ENCODE measurements around the gene MRPS5.

MRPS5 gene

GRCh38 chr2:95091885-95092555, 29.6 kb downstream of the MRPS5 start:
- no peak for DNase-seq

DNA sequence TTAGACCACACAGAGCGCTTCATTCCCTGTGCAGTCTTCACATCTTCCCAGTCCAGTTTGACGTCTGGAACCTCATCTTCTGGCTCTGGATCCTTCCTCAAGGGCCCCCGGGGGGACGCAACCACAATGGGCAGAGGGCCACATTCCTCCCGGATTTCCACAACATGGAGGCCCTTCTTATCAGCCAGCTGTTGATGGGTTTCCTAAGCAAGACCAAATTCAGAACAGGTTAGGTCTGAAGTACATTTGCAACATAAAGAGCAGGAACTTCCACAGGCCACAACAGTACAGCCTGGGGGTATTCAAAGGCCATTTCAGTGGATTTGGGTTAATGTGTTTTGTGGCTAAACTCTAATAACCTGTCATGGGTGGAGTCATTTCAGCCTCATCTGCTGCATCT, 34.2 kb downstream of the MRPS5 start:
- no peak for DNase-seq

DNA sequence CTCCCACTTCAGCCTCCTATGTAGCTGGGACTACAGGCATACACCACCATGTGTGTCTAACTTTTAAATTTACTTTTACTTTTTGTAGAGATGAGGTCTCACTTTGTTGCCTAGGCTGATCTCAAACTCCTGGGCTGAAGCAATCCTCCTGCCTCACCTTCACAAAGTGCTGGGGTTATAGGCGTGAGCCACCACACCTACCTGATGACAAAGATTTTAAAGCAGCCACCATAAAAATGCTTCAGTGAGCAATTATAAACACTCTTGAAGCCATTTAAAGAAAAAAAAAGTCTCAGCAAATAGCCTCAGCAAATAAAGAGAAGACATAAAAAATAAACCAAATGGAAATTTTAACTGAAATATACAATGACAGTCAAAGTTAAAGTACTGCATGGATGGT, 35.6 kb downstream of the MRPS5 start:
- DNase-seq = no peak

DNA sequence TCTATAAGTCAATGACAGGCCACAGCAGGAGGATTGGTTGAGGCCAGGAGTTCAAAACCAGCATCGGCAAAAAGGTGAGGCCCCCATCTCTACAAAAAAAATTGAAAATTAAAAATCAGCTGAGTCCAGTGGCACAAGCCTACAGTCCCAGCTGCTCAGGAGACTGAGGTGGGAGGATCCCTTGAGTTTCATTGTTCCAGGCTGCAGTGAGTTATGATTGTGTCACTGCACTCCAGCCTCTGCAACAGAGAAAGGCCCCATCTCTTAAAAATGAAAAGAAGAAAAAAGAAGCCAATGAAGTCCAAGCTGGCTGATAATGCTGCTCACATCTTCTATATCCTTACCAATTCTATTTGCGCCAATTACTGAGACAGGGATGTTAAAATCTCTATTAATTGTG, 39.1 kb downstream of the MRPS5 start:
- DNase-seq = no peak

DNA sequence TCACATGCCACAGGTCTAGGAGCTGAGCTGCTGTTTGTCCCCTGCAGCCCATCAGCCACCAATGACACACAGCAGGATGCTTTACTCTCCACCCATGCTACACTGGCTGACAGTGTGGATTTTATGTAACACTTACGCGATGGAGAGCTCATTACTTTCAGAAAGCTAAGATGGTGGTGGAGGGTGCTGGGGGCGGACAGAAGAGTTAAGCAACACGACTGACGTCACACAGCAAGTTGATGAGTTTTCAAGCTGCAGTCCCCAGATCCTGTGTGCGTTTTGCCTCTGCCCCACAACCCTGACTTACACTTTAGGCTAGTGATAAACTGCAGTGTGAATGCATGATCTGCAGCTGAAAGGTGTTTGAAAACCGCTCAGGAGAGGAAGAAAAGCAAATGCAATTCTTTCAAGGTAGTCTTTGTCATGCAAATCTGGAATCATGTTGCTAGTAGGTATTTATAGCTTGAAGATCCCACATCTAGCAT, 42.4 kb downstream of the MRPS5 start:
- peak in 1 of 51 donors; percentile 38 for DNase-seq

DNA sequence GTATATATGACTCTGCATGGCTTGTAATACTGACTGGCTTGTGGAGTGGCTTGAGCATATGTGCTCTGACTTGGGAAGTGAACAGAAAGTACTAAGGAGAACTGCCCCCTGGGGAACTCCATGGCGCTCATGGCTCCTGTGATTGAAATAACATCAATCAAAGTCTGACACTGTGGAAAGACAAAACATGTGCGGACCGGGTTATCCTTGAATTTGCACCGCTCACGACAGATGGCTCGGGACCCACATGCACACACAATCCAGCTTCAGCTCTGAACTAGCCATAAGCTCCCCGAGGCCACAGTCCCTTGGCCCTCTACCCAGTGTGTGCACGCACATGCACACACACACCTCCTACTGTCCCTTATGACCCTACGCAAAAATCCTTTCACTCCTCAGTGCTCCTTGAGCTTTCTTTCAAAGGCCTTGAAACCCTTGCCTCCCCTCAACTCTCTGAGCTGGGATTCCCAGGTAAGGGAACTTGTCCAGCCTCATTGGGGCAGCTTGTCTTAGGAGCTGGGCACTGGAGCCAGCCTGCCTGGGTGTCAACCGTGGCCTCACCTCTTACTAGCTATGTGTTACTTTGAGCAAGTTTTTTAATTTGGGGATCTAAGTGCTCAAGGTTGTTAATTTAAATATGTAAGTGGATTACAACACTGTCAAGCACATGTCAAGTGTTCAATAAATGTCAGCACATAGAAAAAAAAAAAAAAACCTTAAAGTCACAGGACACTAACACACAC, 43.6 kb downstream of the MRPS5 start:
- DNase-seq = no peak

- DNase-seq = peak in 11 of 51 donors; percentile 25 to 56 (median 40)
Observed at GRCh38 chr2:95077530-95077825, 44.1 kb downstream of the MRPS5 start.

- peak in 34 of 51 donors; percentile 44 to 85 (median 66) for DNase-seq
Observed at GRCh38 chr2:95076705-95077529, 44.7 kb downstream of the MRPS5 start.

DNA sequence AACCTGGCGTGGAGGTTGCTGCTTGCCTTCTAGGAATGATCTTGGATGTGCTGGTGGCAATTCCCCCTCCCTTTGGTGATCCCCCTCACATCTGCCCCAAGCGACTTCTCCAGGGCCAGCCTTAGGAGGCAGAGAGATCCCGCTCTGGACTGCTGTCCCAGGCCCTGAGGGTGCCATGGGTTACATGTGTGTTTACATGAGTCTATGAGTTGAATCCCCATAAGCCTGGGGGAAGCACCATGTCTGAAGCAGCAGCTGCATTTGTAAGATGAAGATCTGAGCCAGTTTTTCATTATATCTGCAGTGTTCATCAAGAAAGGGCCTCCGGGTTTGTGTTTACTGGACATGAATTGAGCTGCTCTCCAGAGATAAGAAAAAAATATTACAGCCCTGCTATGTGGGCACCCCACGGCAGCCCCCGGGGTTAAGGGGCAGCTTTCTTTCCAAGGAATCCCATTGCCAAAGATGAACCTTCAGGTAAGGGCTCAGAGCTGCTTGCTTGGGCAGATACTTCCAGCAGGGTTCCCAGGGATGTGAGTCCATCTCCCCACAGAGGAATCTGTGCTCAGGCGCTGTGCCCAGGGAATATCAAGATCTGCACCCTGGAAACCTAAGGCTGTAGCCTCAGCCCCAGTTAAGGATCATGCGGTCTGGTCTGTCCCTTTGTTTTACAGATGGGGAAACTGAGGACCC, 46.0 kb downstream of the MRPS5 start:
- DNase-seq = no peak

GRCh38 chr2:95074663-95075439, 46.8 kb downstream of the MRPS5 start:
- no peak for DNase-seq

DNA sequence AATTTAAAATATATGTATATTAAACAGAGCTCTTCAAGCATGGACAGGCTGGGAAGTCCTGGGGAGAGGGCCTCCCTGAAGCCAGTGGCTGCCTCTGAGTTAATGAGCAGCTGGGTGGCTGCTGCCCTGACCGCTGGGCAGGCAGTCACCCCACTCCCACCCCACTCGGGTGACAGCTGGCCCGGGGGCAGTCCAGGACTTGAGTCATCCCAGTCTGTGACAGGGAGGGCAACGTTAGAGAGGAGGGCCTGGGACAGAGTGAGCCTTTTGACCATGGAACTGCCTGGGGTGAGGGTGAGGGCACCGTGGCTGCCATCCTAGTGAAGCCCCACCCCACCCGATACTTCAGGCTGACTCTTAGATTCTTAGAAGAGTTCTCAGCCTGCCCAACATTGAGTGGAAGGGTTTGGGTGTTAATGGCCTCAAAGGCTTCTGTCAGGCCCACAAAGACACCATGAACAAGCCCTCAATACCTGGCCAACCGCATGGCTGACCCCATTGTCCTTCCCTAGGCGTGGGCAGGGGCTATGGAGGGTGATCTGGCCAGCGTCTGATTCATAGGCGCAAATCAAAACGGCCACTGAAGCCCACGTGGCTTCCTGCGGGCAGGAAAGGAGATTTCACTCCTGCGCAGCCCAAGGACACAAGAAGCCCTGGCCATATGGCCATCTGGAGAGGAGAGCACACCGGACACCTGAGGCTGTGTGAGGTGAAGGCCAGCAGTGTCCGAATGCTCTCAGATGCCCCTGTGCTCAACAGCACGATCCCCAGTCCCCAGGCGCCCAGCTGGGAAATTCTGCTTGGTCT, 47.5 kb downstream of the MRPS5 start:
- DNase-seq = peak in 32 of 51 donors; percentile 40 to 88 (median 73)

- no peak for DNase-seq
Observed at GRCh38 chr2:95072424-95072823, 49.2 kb downstream of the MRPS5 start.

GRCh38 chr2:95071856-95072255, 49.8 kb downstream of the MRPS5 start:
- peak in 2 of 51 donors; percentile 44 to 49 for DNase-seq

DNA sequence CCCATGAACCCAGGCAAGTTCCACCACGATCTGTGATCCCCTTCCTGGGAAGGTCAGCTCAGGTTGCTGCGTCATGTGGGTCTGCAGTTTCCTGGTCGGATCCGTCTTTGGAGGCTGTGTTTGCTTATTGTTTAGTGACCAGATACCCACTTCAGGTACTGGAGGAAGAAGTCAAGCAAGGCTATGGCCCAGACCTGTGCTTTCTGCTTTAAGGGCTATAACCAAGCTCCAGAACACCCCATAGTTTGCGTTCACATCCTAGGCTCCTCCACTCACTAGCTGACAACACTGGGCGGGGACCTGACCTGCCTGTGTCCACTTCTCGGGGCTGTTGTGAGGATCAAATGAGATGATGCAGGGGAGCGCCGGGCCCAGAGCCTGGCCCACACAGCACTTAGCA, 52.1 kb downstream of the MRPS5 start:
- DNase-seq = no peak

DNA sequence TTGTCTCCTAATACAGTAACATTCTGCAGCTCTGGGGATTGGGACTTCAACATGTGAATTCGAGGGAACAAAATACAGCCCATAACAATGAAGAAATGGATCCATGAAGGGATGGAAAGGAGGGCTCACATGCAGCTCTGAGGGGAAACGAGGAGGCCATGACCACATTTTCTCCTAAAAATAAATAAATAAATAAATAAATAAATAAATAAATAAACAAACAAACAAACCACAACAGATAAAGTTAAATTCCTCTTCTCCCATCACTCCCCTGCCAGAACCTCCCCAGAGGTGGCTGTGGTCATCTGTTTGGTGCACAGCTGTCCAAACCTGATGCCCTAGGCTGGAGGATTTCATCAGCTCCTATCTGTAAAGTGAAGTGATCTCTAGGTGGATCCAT, 53.4 kb downstream of the MRPS5 start:
- DNase-seq = no peak

- DNase-seq = no peak
Observed at GRCh38 chr2:95063086-95063958, 58.3 kb downstream of the MRPS5 start.

DNA sequence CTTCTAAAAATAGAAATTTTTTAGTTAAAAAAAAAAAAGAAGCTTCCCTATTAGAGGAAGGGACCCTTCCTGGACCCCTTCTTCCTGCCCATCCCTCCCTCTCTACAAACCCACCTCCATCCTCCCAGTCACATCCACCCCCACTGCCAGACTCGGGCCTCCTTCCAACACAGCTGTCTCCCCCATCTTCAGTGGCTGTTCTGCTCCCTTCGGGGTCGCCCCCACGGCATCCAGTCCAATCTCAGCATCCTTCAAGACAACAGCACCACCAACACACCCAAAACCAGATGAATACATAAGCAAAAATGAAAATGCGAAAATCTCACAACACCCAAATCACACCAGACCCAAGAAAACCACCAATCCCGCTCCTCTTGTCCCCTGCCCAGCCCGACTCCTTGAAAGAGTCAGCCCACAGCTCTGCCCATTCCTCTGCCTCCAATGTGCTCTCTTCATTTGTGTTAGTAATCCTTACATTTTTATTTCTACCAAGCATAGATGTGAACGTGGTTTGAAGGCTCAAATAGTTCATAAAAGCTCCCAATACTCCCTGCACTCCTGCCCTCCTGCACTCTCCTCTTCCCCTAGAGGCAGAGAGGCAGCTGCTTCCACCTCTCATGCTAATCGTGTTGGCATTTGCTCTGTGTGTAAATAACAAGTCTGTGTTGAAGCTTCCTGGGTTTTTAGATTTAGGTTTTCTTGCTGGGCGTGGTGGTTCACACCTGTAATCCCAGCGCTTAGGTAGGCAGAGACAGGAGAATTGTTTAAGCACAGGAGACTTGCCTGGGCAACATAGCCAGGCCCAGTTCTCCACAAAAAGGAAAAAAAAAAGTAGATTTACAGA, 59.1 kb downstream of the MRPS5 start:
- DNase-seq = no peak

DNA sequence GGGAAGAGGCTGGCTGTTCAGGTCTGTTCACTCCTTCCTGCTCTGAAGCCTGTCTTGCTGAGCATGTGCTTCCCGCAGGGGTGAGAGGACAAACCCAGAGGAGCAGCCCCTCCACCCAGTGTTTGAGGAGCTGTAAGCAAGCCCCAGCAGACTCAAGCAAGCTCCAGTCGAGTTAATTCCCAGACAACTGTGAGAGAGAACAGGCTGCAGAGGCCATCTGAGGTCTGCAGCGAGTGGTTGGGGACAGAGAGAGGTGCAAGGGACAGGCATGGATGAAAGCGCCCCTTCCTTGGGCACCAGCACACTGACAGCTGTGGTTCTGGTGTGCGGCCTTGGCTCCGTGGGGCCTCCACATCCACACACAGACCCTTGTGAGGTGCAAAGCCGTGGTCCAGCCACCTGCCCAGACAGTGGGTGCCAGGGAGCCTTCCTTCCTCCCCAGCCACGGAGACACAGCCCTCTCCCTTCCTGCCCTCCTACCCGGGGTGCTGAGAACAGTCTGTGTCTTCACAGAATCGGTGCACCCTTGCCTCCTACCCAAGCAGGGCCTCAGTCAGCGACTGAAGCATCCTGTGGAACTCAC, 59.9 kb downstream of the MRPS5 start:
- DNase-seq = no peak

Data from hypothalamus (tissue), 51 donors.